PC-3 (cell line): ENCODE results near the gene OR2W3. TPM values are rescaled to one million over a fixed set of nuclear protein-coding genes. Genes with fewer than 3 reads are reported as not detected.

Source experiments
- ATAC-seq: fragments of 200-7000 bp; cut with Tn5 transposase; 2 replicates; pipeline ENCODE4 v1.9.1; 2020; ENCODE audit warnings: mild to moderate bottlenecking, moderate library complexity
- BruUV-seq: library from RNA; stranded (reverse); fragments of 400-500 nt; replicated peaks from 2 replicates; lab custom pipeline; 2021; lab: Mats Ljungman, UMichigan
- CTCF ChIA-PET: fragments of 300-600 bp; sonication (Branson Sonifier 250); formaldehyde crosslinking; loops from one replicate; lab custom pipeline; 2022; ENCODE audit warnings: antibody characterized with exemption; lab: Charles Lee
- POLR2A ChIA-PET: fragments of 300-600 bp; sonication (Branson Sonifier 250); formaldehyde crosslinking; loops from one replicate; lab custom pipeline; 2022; ENCODE audit warnings: antibody characterized with exemption; ENCODE audit not compliant: unreplicated experiment; lab: Charles Lee
- DNase-seq: peaks from one replicate; pipeline ENCODE4 v3.0.0-alpha.2; 2015
- H2AFZ ChIP-seq: fragments of 300-600 bp; sonication (generic); 2 replicates; pipeline ENCODE4 v1.6.0; 2016; ENCODE audit warnings: antibody characterized with exemption, low read length
- H3F3A ChIP-seq: fragments of 300-600 bp; sonication (generic); one replicate; pipeline ENCODE4 v1.6.0; 2017; ENCODE audit warnings: antibody characterized with exemption, low read length, control low read depth, mild to moderate bottlenecking; ENCODE audit not compliant: unreplicated experiment
- H3K27ac ChIP-seq: fragments of 300-600 bp; sonication (generic); 2 replicates; pipeline ENCODE4 v1.5.1; 2016; ENCODE audit warnings: mild to moderate bottlenecking, low read length
- H3K27me3 ChIP-seq: fragments of 300-600 bp; sonication (generic); 2 replicates; pipeline ENCODE4 v1.6.1; 2016; ENCODE audit warnings: low read length, mixed read lengths
- H3K36me3 ChIP-seq: fragments of 300-600 bp; sonication (generic); 2 replicates; pipeline ENCODE4 v1.6.1; 2016; ENCODE audit warnings: low read depth, mixed run types, low read length, mixed read lengths
- H3K4me1 ChIP-seq: fragments of 300-600 bp; sonication (generic); 2 replicates; pipeline ENCODE4 v1.5.1; 2016; ENCODE audit warnings: low read length; ENCODE audit not compliant: insufficient read depth
- H3K4me2 ChIP-seq: fragments of 300-600 bp; sonication (generic); 2 replicates; pipeline ENCODE4 v1.6.0; 2016; ENCODE audit warnings: low read length
- H3K4me3 ChIP-seq: fragments of 300-600 bp; sonication (generic); 2 replicates; pipeline ENCODE4 v1.5.1; 2016; ENCODE audit warnings: mild to moderate bottlenecking, low read length, mixed read lengths
- H3K79me2 ChIP-seq: fragments of 300-600 bp; sonication (generic); 2 replicates; pipeline ENCODE4 v1.6.1; 2017; ENCODE audit warnings: low read length, mixed read lengths
- H3K9ac ChIP-seq: fragments of 300-600 bp; sonication (generic); 2 replicates; pipeline ENCODE4 v1.6.0; 2016; ENCODE audit warnings: mild to moderate bottlenecking, low read length
- H3K9me2 ChIP-seq: fragments of 300-600 bp; sonication (generic); replicated peaks from 2 replicates; pipeline ENCODE4 v1.6.1; 2016; ENCODE audit warnings: mixed run types, low read length, mixed read lengths
- H3K9me3 ChIP-seq: fragments of 300-600 bp; sonication (generic); 2 replicates; pipeline ENCODE4 v1.6.1; 2016; ENCODE audit warnings: low read length, mixed read lengths
- H4K20me1 ChIP-seq: fragments of 300-600 bp; sonication (generic); 2 replicates; pipeline ENCODE4 v1.6.1; 2016; ENCODE audit warnings: low read length, mixed read lengths
- CTCF ChIP-seq: fragments of 300-600 bp; sonication (generic); conservative IDR thresholded peaks from 2 replicates; pipeline ENCODE4 v1.5.1; 2017; ENCODE audit warnings: antibody characterized with exemption, low read depth, mild to moderate bottlenecking, low read length
- EZH2 ChIP-seq: fragments of 300-600 bp; sonication (generic); IDR thresholded peaks from one replicate; pipeline ENCODE4 v1.6.1; 2017; ENCODE audit warnings: antibody characterized with exemption, mild to moderate bottlenecking, low read length; ENCODE audit not compliant: unreplicated experiment
- EZH2phosphoT487 ChIP-seq: fragments of 300-600 bp; sonication (generic); IDR thresholded peaks from 2 replicates; pipeline ENCODE4 v1.6.1; 2018; ENCODE audit warnings: mild to moderate bottlenecking, antibody characterized with exemption, low read length, borderline replicate concordance
- intact Hi-C: fragments of 100-400 bp; cut with micrococcal nuclease; formaldehyde crosslinking; loops from 2 replicates; pipeline ENCODE4 v1.9.0; 2023
- total RNA-seq: library from RNA; depleted of rRNA; stranded (reverse); fragments of >200 nt; gene quantifications from 2 replicates; pipeline ENCODE4 v1.2.3, GENCODE V29; 2014

Gene OR2W3
- total RNA-seq, 1 experiment from 2014 or later: 4.5 TPM

DNA sequence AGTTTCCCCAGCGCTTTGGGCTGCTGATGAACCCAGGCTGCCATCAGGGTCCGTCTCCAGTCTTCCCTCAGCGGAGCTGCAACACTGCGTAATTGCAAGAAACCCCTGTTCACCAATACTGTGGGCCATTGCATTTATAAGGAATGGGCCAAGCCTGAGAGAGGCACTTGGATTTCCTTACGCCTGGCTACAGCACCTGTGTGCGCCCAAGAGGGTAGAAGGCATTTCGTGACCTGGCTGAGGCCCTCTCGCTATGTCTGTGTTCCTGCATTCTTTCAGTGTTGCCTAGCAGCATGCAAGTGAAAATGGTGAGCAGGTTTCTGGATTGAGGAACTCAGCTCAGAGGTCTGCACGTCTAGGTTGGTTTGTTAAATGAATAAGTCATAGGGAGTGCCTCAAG lies 12.0 kb upstream of the OR2W3 start:
- H3K4me1 ChIP-seq: peaks cover 9% of the 10 kb centered on the region; the same call in 1 of the 2 replicates
- CTCF ChIA-PET: no interaction called here
- no peaks in the 10 kb centered on the region for H3F3A ChIP-seq
- H3K4me3 ChIP-seq: no peak overlapping the region
- no peaks in the 10 kb centered on the region for H3K9me2 ChIP-seq
- BruUV-seq: no TSS peak
- POLR2A ChIA-PET: no interaction called here
- H4K20me1 ChIP-seq: no peaks in the 10 kb centered on the region
- TF ChIP-seq EZH2phosphoT487 (no peak), CTCF (no peak), EZH2 (no peak)
- no peaks in the 10 kb centered on the region for H3K27me3 ChIP-seq
- no peaks in the 10 kb centered on the region for H3K9me3 ChIP-seq
- no peaks in the 10 kb centered on the region for H3K79me2 ChIP-seq
- intact Hi-C loops: no loop called here
- DNase-seq: no peak
- no peak overlapping the region for H2AFZ ChIP-seq
- H3K9ac ChIP-seq: no peak overlapping the region
- ATAC-seq: no peak
- H3K4me2 ChIP-seq: no peak overlapping the region
- no peak overlapping the region for H3K27ac ChIP-seq
- H3K36me3 ChIP-seq: no peaks in the 10 kb centered on the region

GRCh38 chr1:247884797-247885413 lies 10.5 kb upstream of the OR2W3 start:
- CTCF ChIA-PET: interaction anchor here (0.7 kb wide), 1 partner anchor 14 kb away, joined by 4 read pairs; no protein-coding TSS in a partner anchor
- Histone ChIP-seq H3K4me3 (no peak overlapping the region), H3K9ac (no peak overlapping the region), H3K27ac (no peak overlapping the region), H3K36me3 (no peaks in the 10 kb centered on the region), H3K4me1 (peaks cover 9% of the 10 kb centered on the region; the same call in 1 of the 2 replicates), H4K20me1 (no peaks in the 10 kb centered on the region), H3K9me2 (no peaks in the 10 kb centered on the region), H3F3A (no peaks in the 10 kb centered on the region), H3K9me3 (no peaks in the 10 kb centered on the region), H3K79me2 (no peaks in the 10 kb centered on the region), H3K27me3 (no peaks in the 10 kb centered on the region), H3K4me2 (no peak overlapping the region), H2AFZ (no peak overlapping the region)
- BruUV-seq: no TSS peak
- ATAC-seq (peak; percentile 88), DNase-seq (peak; percentile 64)
- intact Hi-C loops: no loop called here
- POLR2A ChIA-PET: interaction anchor here (0.7 kb wide), 1 partner anchor 29 kb away, joined by 4 read pairs; no protein-coding TSS in a partner anchor
- no peak for TF ChIP-seq CTCF

GRCh38 chr1:247895976-247896375 lies 589 bp downstream of the OR2W3 start:
- H3K4me1 ChIP-seq: no peaks in the 10 kb centered on the region
- no TSS peak for BruUV-seq

More at GRCh38 chr1:247895976-247896375, 589 bp downstream of the OR2W3 start:
- Histone ChIP-seq H3K9me3 (no peaks in the 10 kb centered on the region), H2AFZ (no peak overlapping the region), H3K27ac (no peak overlapping the region), H3K36me3 (no peaks in the 10 kb centered on the region), H3K79me2 (no peaks in the 10 kb centered on the region), H3K9me2 (no peaks in the 10 kb centered on the region), H3K27me3 (no peaks in the 10 kb centered on the region), H4K20me1 (no peaks in the 10 kb centered on the region), H3K4me2 (no peak overlapping the region), H3K4me3 (no peak overlapping the region), H3F3A (no peaks in the 10 kb centered on the region), H3K9ac (no peak overlapping the region)
- intact Hi-C loops: no loop called here
- no peak for TF ChIP-seq EZH2phosphoT487
- TF ChIP-seq EZH2: no peak
- no peak for TF ChIP-seq CTCF
- ChIA-PET POLR2A (no interaction called here), CTCF (no interaction called here)
- ATAC-seq (no peak), DNase-seq (no peak)
